ENCODE data around the gene PTEN. TPM values are rescaled to one million over a fixed set of nuclear protein-coding genes. Genes with fewer than 3 reads are reported as not detected.

The PTEN gene
- total RNA-seq, 1 experiment from 2014 or later, result 29.2 TPM

DNA sequence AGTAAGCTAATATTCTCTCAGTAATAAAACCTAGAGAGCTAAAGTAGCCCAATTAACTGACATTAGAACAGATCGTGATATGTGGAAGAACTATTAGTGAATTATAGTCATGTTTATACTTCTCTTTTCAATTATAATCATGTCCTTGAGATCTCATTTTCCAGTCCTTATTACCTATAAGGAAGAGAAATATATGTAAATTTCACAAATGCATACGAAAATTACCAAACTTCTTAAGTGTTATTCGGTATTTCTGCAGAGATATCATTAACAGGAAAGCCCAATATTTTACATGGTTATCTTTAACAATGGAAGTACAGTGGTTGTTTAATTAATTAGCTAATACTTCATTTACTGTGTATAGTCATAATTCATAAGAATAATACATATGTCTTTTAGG, 110.7 kb downstream of the PTEN start:
- no peak for DNase-seq (ENCODE audit: low read depth)

DNA sequence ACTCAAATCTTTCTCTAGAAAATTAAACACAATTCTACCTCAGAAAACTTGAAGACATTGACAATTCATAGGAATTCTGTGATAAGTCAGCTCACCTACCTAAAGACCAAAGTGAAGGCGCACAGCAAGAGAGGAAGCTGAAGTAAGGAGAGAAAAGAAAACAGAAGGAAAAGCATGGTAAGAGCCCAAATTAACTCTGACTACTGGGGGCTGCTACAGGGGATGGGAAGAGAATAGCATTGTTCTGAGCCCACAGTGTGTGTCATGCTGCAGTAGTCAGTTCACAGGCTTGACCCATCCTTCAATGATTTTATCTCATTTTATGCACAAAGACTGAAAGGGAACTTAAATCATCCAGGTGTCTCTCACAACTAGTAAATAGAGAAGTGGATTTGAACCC, 111.3 kb downstream of the PTEN start:
- DNase-seq (ENCODE audit: low read depth), result no peak

DNA sequence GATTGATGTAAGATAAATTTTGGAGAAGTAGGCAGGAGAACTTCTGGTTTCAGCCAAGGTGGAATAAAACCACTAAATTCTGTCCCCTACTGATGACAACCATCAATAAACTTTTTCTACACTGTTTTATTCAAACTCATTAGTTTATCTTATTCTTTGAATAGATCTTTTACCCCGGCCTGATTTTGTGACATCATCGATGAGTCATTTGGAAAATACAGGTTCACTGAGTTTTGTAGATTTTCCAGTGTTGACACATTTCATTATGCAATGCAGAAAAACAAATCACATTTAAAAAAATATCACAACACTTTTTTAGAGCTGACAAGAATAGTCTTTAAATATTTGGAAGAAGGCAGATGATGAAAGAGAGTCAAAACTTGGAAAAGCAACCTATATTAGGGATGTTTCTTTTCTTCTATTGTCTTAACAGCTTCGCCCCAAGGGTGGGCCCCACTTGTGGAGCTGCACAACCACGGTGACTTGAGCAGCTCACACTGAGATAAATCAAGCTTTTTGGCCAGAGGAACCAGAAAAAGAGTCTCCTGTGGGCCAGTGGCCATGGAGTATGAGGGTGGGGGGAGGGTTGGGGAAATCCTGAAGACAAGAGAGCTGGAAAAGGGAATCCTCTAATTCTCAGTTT, 112.8 kb downstream of the PTEN start:
- DNase-seq (ENCODE audit: low read depth), result no peak

DNA sequence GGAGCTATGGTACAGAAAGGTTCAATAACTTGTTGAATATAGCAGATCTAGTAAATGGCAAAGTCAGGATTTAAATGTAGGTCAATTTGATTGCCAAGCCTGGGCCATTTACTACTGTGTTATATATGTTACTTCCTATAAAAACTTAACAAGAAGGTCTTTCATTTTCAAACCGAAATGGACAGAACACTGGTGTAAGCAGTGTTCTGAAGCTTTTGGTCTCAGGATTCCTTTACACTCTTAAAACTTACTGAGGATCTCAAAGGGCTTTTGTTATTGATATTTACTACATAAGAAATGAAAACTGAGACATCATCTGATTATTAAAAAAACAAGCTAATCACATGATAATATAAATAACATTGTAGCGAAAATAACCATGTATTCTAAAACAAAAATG, 114.7 kb downstream of the PTEN start:
- DNase-seq (ENCODE audit: low read depth), result no peak

DNA sequence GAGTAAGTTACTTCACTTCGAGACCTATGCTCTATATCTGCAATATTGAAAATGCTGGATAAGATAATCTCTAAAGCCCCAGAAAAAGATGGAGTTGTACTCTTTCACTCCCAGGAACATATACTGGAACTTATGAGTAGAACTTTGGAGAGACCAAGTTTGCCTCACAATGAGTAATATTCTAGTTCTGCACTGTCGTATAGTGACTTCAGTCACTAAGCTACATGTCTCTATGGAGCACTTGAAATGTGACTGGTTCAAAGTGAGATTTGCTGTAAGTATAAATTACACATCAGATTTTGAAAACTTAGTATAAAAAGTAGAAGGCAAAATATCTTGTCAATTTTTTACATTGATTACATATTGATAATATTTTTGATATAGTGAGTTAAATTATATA, 116.4 kb downstream of the PTEN start:
- DNase-seq (ENCODE audit: low read depth), result no peak

DNA sequence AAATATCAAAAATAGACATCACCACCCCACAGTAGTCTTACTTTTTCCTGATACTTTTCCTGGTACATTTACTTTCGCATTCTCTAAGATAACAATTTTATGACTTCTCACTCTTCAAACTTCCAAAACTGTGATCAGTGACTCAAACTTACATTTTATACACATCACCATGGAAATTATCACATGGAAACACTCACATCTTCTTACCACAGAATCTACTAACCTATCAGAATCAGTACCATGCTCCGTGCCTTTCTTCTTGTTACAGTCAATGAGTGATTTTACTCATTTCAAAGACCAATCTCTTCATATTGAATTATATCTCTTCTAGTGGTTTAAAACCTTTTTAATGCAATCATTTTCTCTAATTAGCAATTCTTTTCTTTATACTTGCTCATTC, 120.3 kb downstream of the PTEN start:
- no peak for DNase-seq (ENCODE audit: low read depth)

DNA sequence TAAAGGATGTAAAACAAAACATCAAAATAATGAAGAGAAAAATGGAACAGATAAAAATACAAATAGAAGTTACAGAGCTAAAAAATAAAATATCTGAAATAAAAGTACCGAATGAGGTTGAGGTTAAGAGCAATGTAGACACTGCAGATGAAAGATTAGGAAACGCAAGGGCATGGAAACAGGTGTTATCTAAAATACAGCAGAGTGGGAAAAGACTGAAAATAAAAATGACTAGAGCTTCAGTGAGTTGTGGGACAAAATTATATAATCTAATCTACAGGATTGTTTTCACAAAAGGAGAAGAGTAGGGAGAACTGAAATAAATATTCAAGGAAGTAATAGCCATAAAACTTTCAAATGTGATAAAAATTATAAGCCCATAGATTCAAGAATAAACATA, 123.8 kb downstream of the PTEN start:
- no peak for DNase-seq (ENCODE audit: low read depth)

DNA sequence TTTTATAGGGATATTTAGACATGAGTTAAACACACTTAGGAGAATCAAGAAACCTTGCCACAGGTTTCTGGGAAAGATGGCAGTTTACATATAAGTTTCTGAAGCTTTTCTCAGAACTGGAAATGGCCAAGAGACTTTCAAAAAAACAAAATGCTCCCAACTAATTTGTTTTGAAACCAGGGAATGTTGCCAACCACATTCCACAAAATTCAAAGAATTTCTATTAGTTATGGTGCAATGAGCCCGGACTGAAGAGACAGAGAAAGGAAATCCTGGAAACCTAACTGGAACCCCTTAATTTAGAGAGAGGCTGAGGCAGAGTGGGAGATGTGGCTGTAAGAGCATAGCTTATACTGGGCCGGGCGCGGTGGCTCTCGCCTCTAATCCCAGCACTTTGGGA, 128.5 kb downstream of the PTEN start:
- DNase-seq (ENCODE audit: low read depth), result no peak

DNA sequence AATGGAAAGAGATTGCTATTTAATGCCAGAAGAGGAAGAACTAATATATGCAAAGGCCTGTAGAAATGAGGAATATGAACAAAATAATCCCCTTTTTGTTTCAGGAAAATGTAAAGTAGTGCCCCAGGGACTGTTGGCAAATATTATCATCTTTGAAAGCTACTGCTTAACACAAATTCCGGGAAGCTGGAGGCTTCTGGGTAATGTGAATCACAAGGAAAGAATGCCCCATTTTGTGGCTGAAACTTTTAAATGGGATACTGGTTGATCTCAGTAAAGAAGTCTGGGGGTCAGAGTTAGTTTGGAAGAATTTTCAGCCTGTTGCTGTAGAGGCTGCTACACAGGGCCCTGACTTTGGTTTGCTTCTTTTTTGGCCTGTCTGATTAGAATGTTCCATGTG, 141.0 kb downstream of the PTEN start:
- DNase-seq (ENCODE audit: low read depth), result peak; percentile 42

DNA sequence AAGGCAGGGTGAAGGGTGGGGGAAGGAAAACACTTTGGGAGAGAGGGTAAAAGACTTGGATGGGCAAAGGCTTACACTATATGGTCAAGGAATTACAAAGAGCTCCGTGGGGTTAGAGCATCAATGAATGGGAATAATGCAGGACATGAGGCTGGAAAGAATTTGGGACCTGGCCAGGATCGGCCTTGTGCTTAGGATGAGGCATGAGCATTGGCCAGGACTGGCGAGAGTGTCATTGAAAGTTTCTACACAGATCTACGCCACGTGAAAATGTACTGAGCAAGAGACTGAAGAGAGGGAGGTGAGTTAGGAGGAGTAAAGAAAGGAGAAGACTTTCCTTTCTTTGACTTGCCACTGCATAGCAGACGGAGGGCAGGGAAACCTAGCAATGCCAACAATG, 142.8 kb downstream of the PTEN start:
- DNase-seq (ENCODE audit: low read depth), result no peak

DNA sequence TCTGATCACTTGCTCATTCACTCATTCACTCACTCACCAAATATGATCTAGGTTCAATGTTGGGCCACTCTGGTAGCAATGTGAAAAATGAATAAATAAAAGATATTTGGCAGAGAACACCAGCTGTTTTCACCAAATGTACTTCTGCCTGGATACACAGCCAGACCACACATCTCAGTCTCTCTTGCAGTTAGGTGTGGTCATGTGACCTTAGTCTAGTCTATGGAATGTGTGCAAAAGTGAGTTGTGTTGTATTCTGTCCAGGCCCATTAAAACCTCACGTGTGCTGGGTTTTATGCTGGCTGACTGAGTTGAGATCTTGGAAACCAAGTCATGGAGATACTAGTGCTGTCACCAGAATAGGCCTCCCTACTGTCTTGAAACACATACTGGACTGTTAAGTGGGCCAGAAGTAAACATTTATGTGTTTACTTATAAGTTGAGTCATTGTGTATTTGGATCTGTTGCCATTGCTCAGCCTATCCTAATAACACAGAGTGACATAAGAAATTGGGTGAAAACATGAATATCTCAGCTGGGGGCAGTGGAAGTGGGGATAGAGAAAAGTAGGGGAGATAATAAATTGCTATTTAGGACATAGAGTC, 145.5 kb downstream of the PTEN start:
- DNase-seq (ENCODE audit: low read depth), result no peak

DNA sequence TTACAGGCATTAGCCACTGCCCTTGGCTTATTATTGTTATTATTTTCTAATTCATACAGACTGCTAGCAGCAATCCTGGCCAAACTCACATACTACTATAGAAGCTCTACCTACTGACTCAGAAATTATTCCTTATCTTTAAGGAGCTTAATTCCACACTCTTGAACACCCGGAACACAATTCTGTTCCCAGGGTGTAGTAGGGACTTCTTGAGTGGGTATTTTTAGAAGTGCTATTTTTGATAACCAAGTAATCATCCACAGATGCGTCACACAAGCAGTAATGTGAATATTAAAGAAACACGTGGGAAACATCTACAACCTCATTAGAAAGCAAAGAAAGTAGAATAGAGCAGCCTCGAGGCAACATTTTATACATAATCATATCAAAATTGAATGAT, 149.2 kb downstream of the PTEN start:
- no peak for DNase-seq (ENCODE audit: low read depth)

DNA sequence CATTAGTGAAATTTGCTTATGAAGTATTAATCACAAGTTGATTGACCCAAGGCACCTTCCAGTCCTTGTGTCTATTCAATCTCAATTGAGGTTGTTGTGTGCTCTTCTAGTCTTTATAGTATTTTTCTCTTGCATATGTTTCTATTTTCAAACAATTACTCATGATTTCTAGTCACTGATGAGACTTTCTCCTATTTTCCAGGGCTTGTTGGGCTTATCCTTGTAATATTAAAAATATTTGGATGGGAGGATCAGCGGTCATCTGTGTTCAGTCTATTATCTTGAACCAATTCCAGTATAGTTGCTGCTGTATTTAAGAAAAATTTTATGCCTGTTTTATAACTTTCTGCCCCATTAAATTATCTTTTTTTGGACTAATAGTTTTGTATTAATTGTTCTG, 154.4 kb downstream of the PTEN start:
- no peak for DNase-seq (ENCODE audit: low read depth)

DNA sequence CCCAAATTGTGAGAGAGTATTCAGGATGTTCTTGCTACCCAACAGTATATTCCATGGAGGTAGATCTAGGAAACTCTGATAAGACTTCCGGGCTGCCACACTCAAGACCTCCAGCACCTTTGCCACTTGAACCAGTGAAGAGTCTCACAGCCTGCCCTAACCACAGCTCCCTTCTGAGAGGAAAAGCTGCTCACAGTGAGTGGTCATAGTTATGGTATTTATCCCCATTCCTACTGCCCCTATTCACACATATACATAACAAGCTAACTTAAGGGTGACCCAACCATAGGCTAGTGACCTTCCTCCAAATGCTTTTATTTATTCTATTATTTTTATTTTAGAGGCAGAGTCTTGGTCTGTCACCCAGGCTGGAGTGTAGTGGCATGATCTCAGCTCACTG, 156.3 kb downstream of the PTEN start:
- DNase-seq (ENCODE audit: low read depth), result no peak

Small RNA genes within 50 kb of the gene (small RNA-seq; reads per million reads assigned to genes)
- gene RF00284 (0.18 reads per million), gene RN7SL78P (not detected)

Other genes with a start within 250 kb of the PTEN start
- gene PAPSS2, start 203.7 kb upstream of the PTEN start, total RNA-seq (2014; rRNA removed; shearing (Covaris generic)), result 16.6 and 20.9 TPM in 2 replicates
- gene ATAD1, start 45.4 kb upstream of the PTEN start, total RNA-seq (2014; rRNA removed; shearing (Covaris generic)), result 31.3 and 42.3 TPM in 2 replicates
- 0.40 and 0.77 TPM in 2 replicates for gene KLLN, start 92 bp upstream of the PTEN start, total RNA-seq (2014; rRNA removed; shearing (Covaris generic))

Measured in HT1080 (cell line).